Panc1 (cell line): ENCODE measurements around the gene SLIT3. TPM values are rescaled to one million over a fixed set of nuclear protein-coding genes. Genes with fewer than 3 reads are reported as not detected.

Experiments
- ATAC-seq: fragments of 200-7000 bp; cut with Tn5 transposase; 2 replicates; pipeline ENCODE4 v1.9.1; 2020; ENCODE audit warnings: mild to moderate bottlenecking, moderate library complexity
- BruUV-seq: library from RNA; stranded (reverse); fragments of 400-500 nt; replicated peaks from 2 replicates; lab custom pipeline; 2021; lab: Mats Ljungman, UMichigan
- CTCF ChIA-PET: fragments of 300-600 bp; sonication (Branson Sonifier 250); formaldehyde crosslinking; loops from one replicate; lab custom pipeline; 2022; ENCODE audit warnings: antibody characterized with exemption; lab: Charles Lee
- POLR2A ChIA-PET: fragments of 300-600 bp; sonication (Branson Sonifier 250); formaldehyde crosslinking; loops from one replicate; lab custom pipeline; 2022; ENCODE audit warnings: antibody characterized with exemption; lab: Charles Lee
- DNase-seq: peaks from one replicate; pipeline ENCODE4 v3.0.0-alpha.2; 2010; ENCODE audit warnings: low read depth, low spot score
- H3K27ac ChIP-seq: 2 replicates; pipeline ENCODE4 v1.5.1; 2011; ENCODE audit warnings: mild to moderate bottlenecking, low read length, inconsistent platforms
- H3K27me3 ChIP-seq: fragments of 200-500 bp; sonication (Bioruptor generic); 2 replicates; pipeline ENCODE4 v1.6.0; 2014; ENCODE audit warnings: low read length, inconsistent platforms; ENCODE audit not compliant: control insufficient read depth, insufficient read depth
- H3K36me3 ChIP-seq: fragments of 200-500 bp; sonication (Bioruptor generic); 2 replicates; pipeline ENCODE4 v1.5.1; 2014; ENCODE audit warnings: inconsistent platforms, mild to moderate bottlenecking, low read length, moderate library complexity; ENCODE audit not compliant: control insufficient read depth, insufficient read depth
- H3K4me1 ChIP-seq: 2 replicates; pipeline ENCODE4 v1.5.1; 2011; ENCODE audit warnings: inconsistent platforms, mild to moderate bottlenecking, low read length, moderate library complexity; ENCODE audit not compliant: control insufficient read depth, insufficient read depth
- H3K4me3 ChIP-seq, 2 experiments: 2 replicates each; pipeline ENCODE4 v1.5.1; 2011 to 2012; ENCODE audit warnings: low read depth in 2 of 2, low read length in 2 of 2, mild to moderate bottlenecking in 2 of 2, inconsistent platforms in 1 of 2, moderate library complexity in 1 of 2
- H3K9me3 ChIP-seq: fragments of 200-500 bp; sonication (Bioruptor generic); 2 replicates; pipeline ENCODE4 v1.5.1; 2014; ENCODE audit warnings: low read depth, mild to moderate bottlenecking, inconsistent platforms, low read length, moderate library complexity; ENCODE audit not compliant: control insufficient read depth, insufficient read depth
- POLR2AphosphoS5 ChIP-seq: IDR thresholded peaks from 2 replicates; pipeline ENCODE4 v1.6.1; 2012; ENCODE audit warnings: mild to moderate bottlenecking, low read depth, low read length, moderate library complexity
- REST ChIP-seq, 2 experiments: IDR thresholded peaks; 2 replicates each; pipeline ENCODE4 v1.6.1; 2011 to 2012; ENCODE audit warnings: low read depth in 2 of 2, control low read depth in 1 of 2, low read length in 1 of 2, mild to moderate bottlenecking in 1 of 2, moderate library complexity in 1 of 2; ENCODE audit not compliant: insufficient read depth in 1 of 2
- SIN3A ChIP-seq: IDR thresholded peaks from 2 replicates; pipeline ENCODE4 v1.6.1; 2012; ENCODE audit warnings: low read depth, mild to moderate bottlenecking, low read length, moderate library complexity, borderline replicate concordance; ENCODE audit not compliant: insufficient read depth
- TCF7L2 ChIP-seq: IDR thresholded peaks from 2 replicates; pipeline ENCODE4 v1.6.1; 2011; ENCODE audit warnings: mild to moderate bottlenecking, low read depth, low read length, inconsistent platforms
- in situ Hi-C: cut with HindIII; loops from 2 replicates; pipeline ENCODE4 v1.10.0; 2016; ENCODE audit warnings: low sequenced_read_pairs, low pct_unique_long_range_greater_than_20kb
- intact Hi-C: fragments of 100-400 bp; cut with micrococcal nuclease; formaldehyde crosslinking; loops from one replicate; pipeline ENCODE4 v1.10.0; 2022; ENCODE audit not compliant: unreplicated experiment
- total RNA-seq: library from RNA; stranded (reverse); gene quantifications from one replicate; pipeline ENCODE4 v1.2.1, GENCODE V29; 2021; ENCODE audit not compliant: unreplicated experiment
- TF ChIP-seq, protein P1 (sequence below): fragments of 450-650 bp; IDR thresholded peaks from 2 replicates; pipeline ENCODE4 v1.5.1; 2017; ENCODE audit warnings: mild to moderate bottlenecking

SLIT3 gene
- total RNA-seq, 1 experiment from 2014 or later, result 26.4 TPM

GRCh38 chr5:168667301-168667840 lies 633.6 kb downstream of the SLIT3 start:
- Histone ChIP-seq H3K9me3 (no peaks in the 10 kb centered on the region), H3K27me3 (no peaks in the 10 kb centered on the region), H3K4me3 (no peak overlapping the region), H3K4me1 (no peaks in the 10 kb centered on the region), H3K36me3 (no peaks in the 10 kb centered on the region), H3K27ac (no peak overlapping the region)
- in situ Hi-C loops, result no loop called here
- BruUV-seq, result no TSS peak
- ChIA-PET CTCF (no interaction called here), POLR2A (no interaction called here)
- TF ChIP-seq SIN3A, result no peak
- TF ChIP-seq, protein P1, sequence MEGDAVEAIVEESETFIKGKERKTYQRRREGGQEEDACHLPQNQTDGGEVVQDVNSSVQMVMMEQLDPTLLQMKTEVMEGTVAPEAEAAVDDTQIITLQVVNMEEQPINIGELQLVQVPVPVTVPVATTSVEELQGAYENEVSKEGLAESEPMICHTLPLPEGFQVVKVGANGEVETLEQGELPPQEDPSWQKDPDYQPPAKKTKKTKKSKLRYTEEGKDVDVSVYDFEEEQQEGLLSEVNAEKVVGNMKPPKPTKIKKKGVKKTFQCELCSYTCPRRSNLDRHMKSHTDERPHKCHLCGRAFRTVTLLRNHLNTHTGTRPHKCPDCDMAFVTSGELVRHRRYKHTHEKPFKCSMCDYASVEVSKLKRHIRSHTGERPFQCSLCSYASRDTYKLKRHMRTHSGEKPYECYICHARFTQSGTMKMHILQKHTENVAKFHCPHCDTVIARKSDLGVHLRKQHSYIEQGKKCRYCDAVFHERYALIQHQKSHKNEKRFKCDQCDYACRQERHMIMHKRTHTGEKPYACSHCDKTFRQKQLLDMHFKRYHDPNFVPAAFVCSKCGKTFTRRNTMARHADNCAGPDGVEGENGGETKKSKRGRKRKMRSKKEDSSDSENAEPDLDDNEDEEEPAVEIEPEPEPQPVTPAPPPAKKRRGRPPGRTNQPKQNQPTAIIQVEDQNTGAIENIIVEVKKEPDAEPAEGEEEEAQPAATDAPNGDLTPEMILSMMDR, result no peak
- no peak for TF ChIP-seq REST (IDR thresholded peaks at IDR 0.05; ENCODE audit: insufficient read depth in 1 of 2, low read depth in 2 of 2, low read length in 1 of 2)
- no peak for TF ChIP-seq POLR2AphosphoS5
- TF ChIP-seq TCF7L2, result no peak
- ATAC-seq, result no peak
- intact Hi-C loops, result no loop called here
- DNase-seq, result no peak

DNA sequence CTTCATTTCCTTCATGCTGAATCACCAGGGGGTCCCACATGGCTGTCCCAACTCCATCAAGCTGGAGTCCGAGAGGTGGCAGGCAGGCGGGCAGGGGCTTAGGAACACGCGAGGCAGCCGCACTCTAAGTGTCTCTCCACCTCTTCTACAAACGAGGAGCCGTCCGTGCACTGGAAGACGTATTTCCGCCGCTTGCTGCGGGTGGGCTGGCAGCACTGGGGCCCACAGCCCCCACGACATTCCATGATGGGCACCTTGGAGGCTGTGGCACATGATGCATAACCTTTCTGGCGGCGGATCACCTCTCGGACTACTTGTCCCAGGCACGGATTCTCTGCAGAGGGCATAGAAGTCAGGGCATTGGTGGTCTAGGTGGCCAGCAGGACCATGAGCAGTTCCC lies 634.6 kb downstream of the SLIT3 start:
- Histone ChIP-seq H3K9me3 (no peaks in the 10 kb centered on the region), H3K4me3 (no peak overlapping the region), H3K4me1 (no peaks in the 10 kb centered on the region), H3K27ac (no peak overlapping the region), H3K36me3 (no peaks in the 10 kb centered on the region), H3K27me3 (no peaks in the 10 kb centered on the region)
- ChIA-PET CTCF (no interaction called here), POLR2A (no interaction called here)
- no TSS peak for BruUV-seq
- DNase-seq, result no peak
- no peak for TF ChIP-seq POLR2AphosphoS5
- no peak for TF ChIP-seq REST (IDR thresholded peaks at IDR 0.05; ENCODE audit: insufficient read depth in 1 of 2, low read depth in 2 of 2, low read length in 1 of 2)
- no peak for TF ChIP-seq TCF7L2
- in situ Hi-C loops, result no loop called here
- no peak for ATAC-seq
- intact Hi-C loops, result no loop called here
